Stimulated activated CD8-positive, alpha-beta memory T cell treated with anti-CD3 and anti-CD28 coated beads, Interleukin-15, amount 100 ng/mL, for 48 hours (primary cell): Measurements from ENCODE around the gene GCKR.
"Not testable (repeated sequence)": the region's sequence is repeated elsewhere in the genome, so short reads cannot be mapped to it uniquely, and the experiment has no call there.

Experiments
- DNase-seq, 2 donors: peaks; one replicate each; pipeline ENCODE4 v3.0.0-alpha.2; 2020; ENCODE audit warnings: low read depth in 2 of 2

GCKR gene

GRCh38 chr2:27507293-27507692 is 10.7 kb downstream of the GCKR start:
- DNase-seq = no peak

GRCh38 chr2:27509326-27509725 is 12.7 kb downstream of the GCKR start:
- no peak for DNase-seq

DNA sequence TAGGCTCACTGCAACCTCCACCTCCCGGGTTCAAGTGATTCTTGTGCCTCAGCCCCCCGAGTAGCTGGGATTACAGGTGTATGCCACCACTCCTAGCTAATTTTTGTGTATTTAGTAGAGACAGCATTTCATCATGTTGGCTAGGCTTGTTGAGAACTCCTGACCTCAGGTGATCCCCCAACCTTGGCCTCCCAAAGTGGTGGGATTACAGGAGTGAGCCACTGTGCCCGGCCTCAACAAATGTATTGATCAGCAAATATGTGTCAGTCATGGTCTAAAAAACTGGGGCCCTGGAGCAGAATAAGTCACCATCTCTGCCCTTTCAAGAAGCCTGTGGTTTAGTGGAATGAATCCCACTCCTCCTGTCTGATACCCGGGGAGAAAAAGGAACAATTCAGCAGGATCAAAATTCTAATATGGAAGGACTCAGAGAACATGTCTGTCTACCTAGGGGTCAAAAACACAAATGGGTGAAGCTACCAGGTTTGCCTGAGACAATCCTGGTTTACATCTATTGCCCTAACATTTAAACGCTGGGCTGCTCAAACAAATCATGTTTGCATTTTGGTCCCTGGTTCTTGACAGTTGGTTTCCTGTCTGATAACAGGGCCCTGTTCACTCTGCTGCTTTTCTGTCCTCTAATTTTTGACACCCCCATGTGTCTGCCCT is 21.6 kb downstream of the GCKR start:
- DNase-seq = no peak

DNA sequence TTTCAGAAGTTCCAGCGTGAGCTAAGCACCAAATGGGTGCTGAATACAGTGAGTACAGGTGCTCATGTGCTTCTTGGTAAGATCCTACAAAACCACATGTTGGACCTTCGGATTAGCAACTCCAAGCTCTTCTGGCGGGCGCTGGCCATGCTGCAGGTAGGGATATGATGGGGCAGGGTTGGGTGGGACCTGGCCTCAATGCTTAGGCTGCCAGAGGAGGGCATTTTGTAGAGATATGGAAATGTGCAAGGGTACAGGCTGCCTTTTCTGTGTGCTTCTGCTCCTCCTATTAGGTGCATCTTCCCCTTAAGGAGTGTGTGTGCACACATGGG is 22.1 kb downstream of the GCKR start:
- DNase-seq = no peak

DNA sequence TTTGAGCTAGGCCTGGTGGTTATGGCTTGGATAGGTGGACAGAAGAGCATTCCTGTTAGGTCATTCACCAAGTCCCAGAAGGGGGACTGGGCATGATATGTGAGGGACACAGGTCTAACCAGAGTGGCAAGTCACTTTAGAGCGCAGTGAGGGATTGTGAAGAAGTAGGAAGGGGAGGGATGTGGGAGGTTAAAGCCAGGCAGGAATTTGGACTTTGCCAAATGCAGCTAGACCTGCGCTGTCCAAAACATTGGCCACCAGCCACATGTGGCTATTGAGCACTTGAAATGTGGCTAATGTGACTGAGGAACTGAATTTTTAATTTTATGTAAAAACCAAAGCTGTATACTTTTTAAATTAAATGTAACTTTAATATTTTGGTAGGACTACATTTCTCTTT is 23.7 kb downstream of the GCKR start:
- DNase-seq = no peak

GRCh38 chr2:27522400-27522945 is 25.8 kb downstream of the GCKR start:
- no peak for DNase-seq

- no peak for DNase-seq
Measured at GRCh38 chr2:27527182-27527581, 30.5 kb downstream of the GCKR start.

DNA sequence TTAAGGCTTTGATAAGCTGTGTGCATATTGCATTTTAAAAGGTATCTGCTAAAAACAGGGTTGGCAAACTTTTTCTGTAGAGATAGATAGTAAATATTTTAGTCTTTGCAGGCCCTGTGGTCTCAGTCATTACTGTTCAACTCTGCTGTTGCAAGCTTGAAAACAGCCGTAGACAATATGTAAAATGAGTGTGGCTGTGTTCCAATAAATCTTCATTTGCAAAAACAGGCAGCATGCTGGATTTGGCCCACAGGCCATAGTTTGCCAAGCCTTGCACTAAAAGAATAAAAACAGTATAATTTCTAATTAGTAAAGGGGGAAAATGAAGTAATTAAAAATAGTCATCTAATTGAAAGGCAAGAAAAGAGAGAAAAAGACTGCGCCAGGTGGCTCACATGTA is 35.3 kb downstream of the GCKR start:
- DNase-seq = no peak

- DNase-seq = no peak
Measured at GRCh38 chr2:27537287-27537686, 40.6 kb downstream of the GCKR start.

- DNase-seq = not testable (repeated sequence)
Measured at GRCh38 chr2:27538839-27539450, 42.3 kb downstream of the GCKR start.

GRCh38 chr2:27539649-27540048 is 43.0 kb downstream of the GCKR start:
- not testable (repeated sequence) for DNase-seq

GRCh38 chr2:27544143-27544821 is 47.6 kb downstream of the GCKR start:
- no peak for DNase-seq

DNA sequence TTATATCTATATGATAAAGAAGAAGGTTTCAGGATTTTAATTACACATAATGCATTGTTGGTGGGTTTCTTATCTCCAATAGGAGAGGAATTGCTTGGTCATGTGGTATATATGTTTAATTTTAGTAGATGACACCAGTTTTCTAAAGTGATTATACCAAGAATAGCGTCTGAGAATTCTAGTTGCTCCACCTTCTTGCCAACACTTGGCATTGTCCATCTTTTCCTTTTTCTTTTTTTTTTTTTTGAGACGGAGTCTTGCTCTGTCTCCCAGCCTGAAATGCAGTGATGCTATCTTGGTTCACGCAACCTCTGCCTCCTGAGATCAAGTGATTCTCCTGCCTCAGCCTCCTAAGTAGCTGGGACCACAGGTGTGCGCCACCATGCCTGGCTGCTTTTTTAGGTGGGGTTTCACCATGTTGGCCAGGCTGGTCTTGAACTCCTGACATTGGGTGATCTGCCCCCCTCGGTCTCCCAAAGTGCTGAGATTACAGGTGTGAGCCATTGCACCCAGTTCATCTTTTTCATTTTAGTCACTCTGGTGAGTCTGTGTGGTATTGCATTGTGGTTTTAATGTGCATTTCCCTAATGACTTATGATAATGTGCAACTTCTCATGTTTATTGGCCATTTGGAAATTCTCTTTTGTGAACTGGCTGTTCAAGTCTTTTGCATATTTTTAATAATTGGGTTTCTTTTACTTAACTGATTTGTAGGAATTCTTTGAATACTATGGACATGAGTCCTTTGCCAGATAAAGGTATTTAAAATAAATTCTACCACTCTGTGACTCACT is 48.9 kb downstream of the GCKR start:
- DNase-seq = no peak

- DNase-seq = no peak
Measured at GRCh38 chr2:27549303-27549702, 52.7 kb downstream of the GCKR start.

DNA sequence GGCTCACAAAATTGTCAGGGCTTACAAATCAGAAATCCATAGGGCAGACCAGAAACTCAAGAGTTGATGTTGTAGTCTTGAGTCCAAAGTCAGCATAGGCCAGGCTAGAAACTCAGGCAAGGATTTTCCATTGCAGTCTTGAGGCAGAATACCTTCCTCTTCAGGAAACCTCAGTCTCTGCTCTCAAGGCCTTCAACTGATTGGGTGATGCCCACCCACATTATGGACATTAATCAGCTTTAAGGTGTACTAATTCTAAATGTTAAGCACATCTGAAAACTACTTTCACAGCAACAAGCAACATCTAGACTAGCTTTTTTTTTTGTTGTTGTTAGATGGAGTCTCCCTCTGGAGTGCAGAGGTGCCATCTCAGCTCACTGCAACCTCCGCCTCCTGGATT is 54.9 kb downstream of the GCKR start:
- DNase-seq = no peak

DNA sequence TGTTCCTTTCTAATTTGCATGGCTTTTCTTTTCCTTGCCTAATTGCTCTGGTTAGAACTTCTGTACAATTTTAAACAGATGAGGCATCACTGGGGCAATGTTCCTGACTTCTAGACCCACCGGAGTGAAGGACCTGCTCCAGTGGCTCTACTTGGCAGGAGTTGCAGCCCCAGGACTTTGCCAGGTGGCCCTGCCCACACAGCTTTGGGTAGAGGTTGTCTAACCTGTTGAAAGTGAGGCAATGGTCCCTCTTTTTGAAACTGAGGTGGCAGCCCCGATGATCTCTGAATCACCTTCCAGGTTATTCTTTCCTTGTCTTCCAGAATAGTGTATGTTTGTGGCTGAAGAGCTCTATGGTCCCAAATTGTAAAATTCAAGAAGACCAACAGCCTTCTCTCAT is 56.3 kb downstream of the GCKR start:
- DNase-seq = no peak

GRCh38 chr2:27554451-27554850 is 57.8 kb downstream of the GCKR start:
- not testable (repeated sequence) for DNase-seq

DNA sequence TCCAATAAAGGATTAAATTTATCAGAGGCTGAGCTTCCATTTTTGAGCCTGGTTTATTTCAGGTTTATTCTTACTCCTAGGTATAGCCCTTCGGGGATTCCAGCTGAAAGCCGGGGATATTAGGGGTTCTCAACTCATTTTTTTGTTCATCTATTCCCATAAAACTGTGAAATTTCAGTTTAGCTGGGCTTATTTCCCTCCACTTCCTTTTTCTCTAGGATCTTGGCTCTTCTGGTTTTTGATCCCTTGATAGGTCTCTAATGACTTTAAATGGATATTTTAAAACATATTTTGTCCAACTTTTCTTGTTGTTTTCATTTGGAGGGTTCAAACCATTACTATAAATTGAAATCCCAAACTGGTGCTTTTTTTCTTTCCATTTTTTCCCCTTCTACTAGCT is 62.6 kb downstream of the GCKR start:
- DNase-seq = no peak

DNA sequence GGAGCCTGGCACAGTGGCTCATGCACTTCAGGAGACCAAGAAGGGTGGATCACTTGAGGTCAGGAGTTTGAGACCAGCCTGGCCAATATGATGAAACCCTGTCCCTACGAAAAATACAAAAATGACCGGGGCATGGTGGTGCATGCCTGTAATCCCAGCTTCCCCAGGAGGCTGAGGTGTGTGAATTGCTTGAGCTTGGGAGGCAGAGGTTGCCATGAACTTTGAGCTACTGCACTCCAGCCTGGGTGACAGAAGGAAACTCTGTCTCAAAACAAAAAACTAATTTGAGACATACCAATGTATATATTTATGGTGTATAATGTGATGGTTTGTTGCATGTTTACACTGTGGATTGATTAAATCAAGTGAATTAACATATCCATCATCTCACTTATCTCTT is 64.4 kb downstream of the GCKR start:
- DNase-seq = no peak

- no peak for DNase-seq
Measured at GRCh38 chr2:27566628-27567027, 70.0 kb downstream of the GCKR start.

DNA sequence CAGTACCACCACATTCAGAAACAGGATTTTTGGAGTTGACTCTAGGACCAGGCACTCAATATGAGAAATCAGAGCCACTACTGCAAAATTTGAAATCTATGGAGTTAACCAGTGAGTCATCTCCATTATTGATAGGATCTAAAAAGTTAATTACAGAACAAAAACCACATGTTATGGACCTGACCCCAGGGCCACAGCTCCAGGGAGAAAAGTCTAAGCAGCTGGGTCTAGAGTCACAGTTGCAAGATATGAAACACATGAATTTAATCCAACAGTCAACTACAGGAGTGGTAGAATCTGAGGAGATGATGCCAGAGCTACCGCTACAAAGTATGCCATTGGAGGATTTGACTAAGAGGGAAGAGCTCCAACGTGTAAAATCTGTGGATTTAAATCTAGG is 72.8 kb downstream of the GCKR start:
- DNase-seq = no peak

GRCh38 chr2:27571197-27571596 is 74.6 kb downstream of the GCKR start:
- DNase-seq = no peak
